ENCODE results near the gene PGM2.
"Not testable (repeated sequence)": the region's sequence is repeated elsewhere in the genome, so short reads cannot be mapped to it uniquely, and the experiment has no call there.

Gene PGM2

GRCh38 chr4:37820458-37820857 is 6.0 kb upstream of the PGM2 start:
- H3K9me3 ChIP-seq (ENCODE audit: insufficient read depth, low read depth, low read length); H3K27me3 ChIP-seq (ENCODE audit: insufficient read depth, low read length); H3K4me1 ChIP-seq (ENCODE audit: insufficient read depth, low read length); H3K9ac ChIP-seq (ENCODE audit: low read depth, low read length); H3K36me3 ChIP-seq (ENCODE audit: insufficient read depth, low read depth, low read length); H3K4me3 ChIP-seq (ENCODE audit: low read length); H3K27ac ChIP-seq (ENCODE audit: low read length): not testable (repeated sequence)

DNA sequence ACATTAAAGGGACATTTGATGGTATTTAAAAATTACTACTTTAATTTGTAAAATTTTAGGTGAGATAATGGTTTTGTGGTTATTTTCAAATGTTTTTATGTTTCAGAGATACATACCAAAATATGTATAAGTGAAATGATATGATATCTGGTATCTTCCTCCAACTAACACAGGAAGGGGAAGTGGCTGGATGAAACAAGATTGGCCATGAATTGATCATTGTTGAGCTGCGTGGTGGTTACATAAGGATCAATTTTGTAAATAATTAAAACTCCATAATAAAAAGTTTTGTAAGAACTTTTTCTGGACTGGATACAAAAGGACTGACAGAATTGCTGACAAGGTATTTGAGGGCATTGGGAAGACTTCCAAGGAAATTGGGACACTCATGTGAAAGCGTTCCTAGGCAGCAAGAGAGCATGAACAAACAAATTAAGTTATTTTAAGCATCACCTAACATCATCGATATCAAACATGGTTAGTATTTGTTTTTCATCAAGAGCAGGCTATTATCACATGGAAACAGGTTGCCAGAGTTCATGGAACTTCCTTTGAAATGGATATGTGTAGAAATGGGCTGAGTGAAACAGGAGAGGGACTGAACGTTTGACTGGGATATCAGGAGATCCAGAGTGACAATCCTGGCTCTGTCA is 4.4 kb upstream of the PGM2 start:
- H3K36me3 ChIP-seq (ENCODE audit: insufficient read depth, low read depth, low read length): no peaks in the 10 kb centered on the region
- peaks cover 3% of the 10 kb centered on the region; the same call in 1 of the 2 replicates for H3K4me1 ChIP-seq (ENCODE audit: insufficient read depth, low read length)
- no peak overlapping the region for H3K9ac ChIP-seq (ENCODE audit: low read depth, low read length)
- no peaks in the 10 kb centered on the region; the same call in 1 of the 2 replicates for H3K9me3 ChIP-seq (ENCODE audit: insufficient read depth, low read depth, low read length)
- no peak overlapping the region for H3K27ac ChIP-seq (ENCODE audit: low read length)
- no peak overlapping the region for H3K4me3 ChIP-seq (ENCODE audit: low read length)
- peaks cover 10% of the 10 kb centered on the region for H3K27me3 ChIP-seq (ENCODE audit: insufficient read depth, low read length)

DNA sequence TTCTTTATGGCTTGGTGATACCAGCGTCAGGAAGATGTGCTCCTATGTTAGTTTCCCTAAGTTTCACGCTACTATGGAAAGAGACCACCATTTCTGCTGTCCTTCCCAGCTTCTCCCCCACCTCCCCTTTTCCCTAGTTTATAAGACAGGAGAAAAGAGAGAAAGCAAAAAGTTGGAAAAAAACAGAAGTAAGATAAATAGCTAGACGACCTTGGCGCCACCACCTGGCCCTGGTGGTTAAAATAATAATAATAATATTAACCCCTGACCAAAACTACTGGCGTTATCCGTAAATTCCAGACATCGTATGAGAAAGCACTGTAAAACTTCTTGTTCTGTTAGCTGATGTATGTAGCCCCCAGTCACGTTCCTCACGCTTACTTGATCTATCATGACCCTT is 985 bp upstream of the PGM2 start:
- H3K4me1 ChIP-seq (ENCODE audit: insufficient read depth, low read length): peaks cover 12% of the 10 kb centered on the region
- not testable (repeated sequence) for H3K9me3 ChIP-seq (ENCODE audit: insufficient read depth, low read depth, low read length); H3K27ac ChIP-seq (ENCODE audit: low read length); H3K36me3 ChIP-seq (ENCODE audit: insufficient read depth, low read depth, low read length)
- H3K27me3 ChIP-seq (ENCODE audit: insufficient read depth, low read length): peaks cover 27% of the 10 kb centered on the region
- peak overlapping the region; percentile 80; the same call in 1 of the 2 replicates for H3K9ac ChIP-seq (ENCODE audit: low read depth, low read length)
- peak overlapping the region; percentile 79 for H3K4me3 ChIP-seq (ENCODE audit: low read length)

DNA sequence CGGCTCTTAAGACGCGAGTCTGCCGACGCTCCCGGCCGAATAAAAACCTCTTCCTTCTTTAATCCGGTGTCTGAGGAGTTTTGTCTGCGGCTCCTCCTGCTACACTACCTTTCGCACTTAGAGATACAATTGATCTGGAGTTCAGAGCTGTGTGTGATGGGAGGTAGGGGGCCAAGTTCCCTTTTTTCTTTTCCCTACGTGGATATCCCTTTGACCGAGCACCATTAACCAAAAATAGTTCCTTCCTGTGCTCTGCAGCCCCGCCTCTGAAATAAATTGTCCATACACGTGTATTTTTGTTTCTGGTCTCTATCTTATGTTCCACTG is 555 bp upstream of the PGM2 start:
- Histone ChIP-seq H3K4me3 (ENCODE audit: low read length) (peak overlapping the region; percentile 79), H3K36me3 (ENCODE audit: insufficient read depth, low read depth, low read length) (peaks cover 14% of the 10 kb centered on the region), H3K9ac (ENCODE audit: low read depth, low read length) (peak overlapping the region; percentile 80; the same call in 1 of the 2 replicates), H3K27me3 (ENCODE audit: insufficient read depth, low read length) (peaks cover 27% of the 10 kb centered on the region), H3K9me3 (ENCODE audit: insufficient read depth, low read depth, low read length) (no peaks in the 10 kb centered on the region), H3K4me1 (ENCODE audit: insufficient read depth, low read length) (peaks cover 12% of the 10 kb centered on the region), H3K27ac (ENCODE audit: low read length) (no peak overlapping the region)

DNA sequence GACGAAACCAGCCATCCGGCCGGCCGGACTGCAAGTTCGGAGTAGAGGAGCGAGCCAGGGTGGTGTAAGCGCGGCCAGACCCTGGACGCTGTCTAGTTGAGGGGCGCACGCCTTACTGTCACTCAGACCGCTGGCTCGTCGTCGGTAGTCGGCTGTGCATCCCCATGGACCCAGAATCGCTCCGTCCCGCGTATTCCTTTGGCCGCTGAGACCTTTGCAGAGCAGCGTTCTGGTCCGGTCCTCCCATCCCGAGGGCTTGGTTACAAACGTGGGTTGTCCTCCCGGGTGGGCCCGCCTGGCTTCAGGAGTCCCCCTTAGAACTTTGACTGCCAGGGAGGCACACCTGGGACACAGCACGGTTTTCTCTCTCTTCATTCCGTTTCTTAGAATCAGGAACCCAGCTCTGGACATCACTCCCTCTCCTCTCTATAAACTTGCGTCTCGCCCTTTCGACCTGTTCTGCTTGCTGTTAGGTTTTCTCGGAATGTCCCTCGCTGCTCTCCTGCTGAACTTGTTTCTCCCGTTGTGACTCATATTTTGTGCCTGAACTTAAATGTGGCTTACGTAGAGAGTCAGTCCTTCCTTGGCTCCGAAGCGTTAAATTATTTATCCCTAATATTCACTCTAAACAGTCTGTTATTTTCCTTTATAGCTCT is 672 bp downstream of the PGM2 start:
- Histone ChIP-seq H3K27ac (ENCODE audit: low read length) (no peak overlapping the region), H3K9ac (ENCODE audit: low read depth, low read length) (peak overlapping the region; percentile 80; the same call in 1 of the 2 replicates), H3K9me3 (ENCODE audit: insufficient read depth, low read depth, low read length) (no peaks in the 10 kb centered on the region), H3K27me3 (ENCODE audit: insufficient read depth, low read length) (peaks cover 27% of the 10 kb centered on the region), H3K4me1 (ENCODE audit: insufficient read depth, low read length) (peaks cover 12% of the 10 kb centered on the region), H3K4me3 (ENCODE audit: low read length) (peak overlapping the region; percentile 79), H3K36me3 (ENCODE audit: insufficient read depth, low read depth, low read length) (peaks cover 26% of the 10 kb centered on the region)

DNA sequence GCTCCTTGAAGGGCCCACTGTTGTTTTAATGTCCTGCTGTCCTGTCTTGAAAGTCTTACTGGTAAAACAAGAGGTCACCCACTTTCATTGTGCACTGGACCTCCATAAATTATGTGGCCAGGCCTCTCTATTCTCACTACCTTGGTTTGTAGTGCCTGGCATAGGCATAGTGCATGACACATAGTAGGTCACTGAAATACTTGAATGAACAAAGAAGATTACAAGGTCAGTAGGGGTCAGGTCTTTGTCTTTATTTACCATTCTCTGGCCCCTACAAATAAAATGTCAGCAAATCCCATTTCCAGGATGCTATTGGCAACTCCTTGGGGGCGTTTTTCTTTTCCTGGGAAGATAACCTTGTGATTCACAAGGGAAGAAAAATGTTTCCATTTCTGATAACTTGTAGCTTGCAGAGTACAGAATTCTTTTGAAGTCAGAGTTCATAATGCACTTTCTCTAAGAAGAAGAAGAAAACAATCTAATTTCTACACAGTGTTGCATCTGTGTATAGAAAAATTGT is 1.4 kb downstream of the PGM2 start:
- H3K27ac ChIP-seq (ENCODE audit: low read length): no peak overlapping the region
- no peaks in the 10 kb centered on the region for H3K9me3 ChIP-seq (ENCODE audit: insufficient read depth, low read depth, low read length)
- H3K4me1 ChIP-seq (ENCODE audit: insufficient read depth, low read length): peaks cover 12% of the 10 kb centered on the region
- 0 out of 2 replicates have a peak overlapping the region, but pooled peaks have one; percentile 80 for H3K9ac ChIP-seq (ENCODE audit: low read depth, low read length)
- peaks cover 26% of the 10 kb centered on the region for H3K36me3 ChIP-seq (ENCODE audit: insufficient read depth, low read depth, low read length)
- H3K27me3 ChIP-seq (ENCODE audit: insufficient read depth, low read length): peaks cover 27% of the 10 kb centered on the region
- peak overlapping the region; percentile 79 for H3K4me3 ChIP-seq (ENCODE audit: low read length)

DNA sequence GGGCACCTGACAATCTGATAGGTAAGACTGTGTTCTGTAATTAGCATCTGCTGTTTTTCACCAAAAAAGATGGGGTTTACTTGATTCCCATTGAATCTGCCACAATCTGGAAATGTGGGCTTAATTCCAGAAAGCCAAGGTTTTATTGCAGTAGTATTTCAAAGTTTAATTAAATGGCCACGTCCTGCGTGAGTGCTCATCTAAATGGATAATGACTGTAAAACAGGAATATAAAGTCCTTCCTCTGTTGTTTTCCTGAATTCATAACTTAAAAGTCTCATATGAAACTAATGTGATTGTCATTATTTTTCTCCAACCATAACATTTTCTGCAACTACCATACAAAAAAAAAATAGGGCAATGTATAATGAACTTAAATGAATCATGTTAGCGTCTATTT is 2.4 kb downstream of the PGM2 start:
- Histone ChIP-seq H3K27ac (ENCODE audit: low read length) (no peak overlapping the region), H3K36me3 (ENCODE audit: insufficient read depth, low read depth, low read length) (peaks cover 30% of the 10 kb centered on the region), H3K4me1 (ENCODE audit: insufficient read depth, low read length) (peaks cover 12% of the 10 kb centered on the region), H3K4me3 (ENCODE audit: low read length) (no peak overlapping the region), H3K9ac (ENCODE audit: low read depth, low read length) (no peak overlapping the region), H3K9me3 (ENCODE audit: insufficient read depth, low read depth, low read length) (no peaks in the 10 kb centered on the region), H3K27me3 (ENCODE audit: insufficient read depth, low read length) (peaks cover 27% of the 10 kb centered on the region)

DNA sequence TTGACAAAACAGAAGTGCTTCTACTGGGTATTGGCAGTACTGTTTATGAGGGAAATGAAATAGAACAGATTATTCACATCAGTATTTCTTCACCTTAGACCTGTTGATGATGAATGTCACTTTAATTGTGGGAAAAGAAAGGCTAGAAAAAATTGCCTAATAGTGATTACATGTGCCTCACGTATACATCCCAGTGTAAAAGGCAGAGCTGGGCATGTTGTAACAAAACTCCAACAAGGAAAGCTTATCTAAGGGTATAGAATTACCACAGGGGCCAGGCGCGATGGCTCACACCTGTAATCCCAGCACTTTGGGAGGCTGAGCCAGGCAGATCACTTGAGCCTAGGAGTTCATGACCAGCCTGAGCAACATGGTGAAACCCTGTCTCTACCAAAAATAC is 4.2 kb downstream of the PGM2 start:
- Histone ChIP-seq H3K9ac (ENCODE audit: low read depth, low read length) (no peak overlapping the region), H3K9me3 (ENCODE audit: insufficient read depth, low read depth, low read length) (no peaks in the 10 kb centered on the region), H3K27me3 (ENCODE audit: insufficient read depth, low read length) (peaks cover 21% of the 10 kb centered on the region), H3K36me3 (ENCODE audit: insufficient read depth, low read depth, low read length) (peaks cover 47% of the 10 kb centered on the region), H3K27ac (ENCODE audit: low read length) (no peak overlapping the region), H3K4me3 (ENCODE audit: low read length) (no peak overlapping the region), H3K4me1 (ENCODE audit: insufficient read depth, low read length) (peaks cover 9% of the 10 kb centered on the region)

DNA sequence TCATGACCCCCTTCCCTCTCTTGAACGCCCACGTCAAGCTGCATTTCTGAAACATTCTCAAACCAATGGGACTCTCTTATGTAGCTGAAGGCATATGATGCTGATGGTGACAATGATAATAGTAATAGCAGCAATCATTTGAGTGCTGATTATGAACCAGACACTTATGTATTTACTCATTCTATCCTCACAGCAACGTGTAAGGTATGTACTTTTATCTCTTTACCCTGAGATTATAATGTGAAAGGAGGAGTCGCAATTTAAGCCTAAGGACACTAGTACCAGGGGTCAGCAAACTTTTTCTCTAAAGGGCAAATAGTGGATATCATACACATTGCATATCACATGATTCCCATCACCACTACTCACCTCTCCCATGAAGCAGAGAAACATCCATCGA is 8.5 kb downstream of the PGM2 start:
- Histone ChIP-seq H3K27ac (ENCODE audit: low read length) (no peak overlapping the region), H3K27me3 (ENCODE audit: insufficient read depth, low read length) (no peaks in the 10 kb centered on the region), H3K9me3 (ENCODE audit: insufficient read depth, low read depth, low read length) (no peaks in the 10 kb centered on the region), H3K36me3 (ENCODE audit: insufficient read depth, low read depth, low read length) (peaks cover 76% of the 10 kb centered on the region), H3K4me3 (ENCODE audit: low read length) (no peak overlapping the region), H3K9ac (ENCODE audit: low read depth, low read length) (no peak overlapping the region), H3K4me1 (ENCODE audit: insufficient read depth, low read length) (no peaks in the 10 kb centered on the region)

DNA sequence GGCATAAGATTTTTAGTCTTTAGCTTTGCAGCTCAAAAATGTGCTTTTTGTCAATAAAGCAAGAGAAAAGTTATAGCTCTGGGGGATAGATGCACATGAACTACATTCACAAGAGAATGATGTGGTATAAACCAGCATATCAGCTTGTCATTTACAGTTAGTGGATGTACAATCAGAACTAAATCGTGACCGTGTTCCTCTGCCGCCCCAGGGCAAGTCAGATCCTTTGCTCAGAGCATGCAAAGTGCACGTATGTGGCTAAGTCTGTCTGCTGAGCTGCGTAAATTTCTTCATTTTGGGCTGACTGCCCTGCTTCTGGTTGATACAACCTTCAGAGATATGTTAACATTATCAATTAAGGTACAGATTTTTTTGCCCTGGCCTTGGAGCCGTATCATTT is 9.3 kb downstream of the PGM2 start:
- no peaks in the 10 kb centered on the region for H3K27me3 ChIP-seq (ENCODE audit: insufficient read depth, low read length)
- H3K9me3 ChIP-seq (ENCODE audit: insufficient read depth, low read depth, low read length): no peaks in the 10 kb centered on the region
- H3K36me3 ChIP-seq (ENCODE audit: insufficient read depth, low read depth, low read length): peaks cover 74% of the 10 kb centered on the region
- H3K4me1 ChIP-seq (ENCODE audit: insufficient read depth, low read length): no peaks in the 10 kb centered on the region
- no peak overlapping the region for H3K27ac ChIP-seq (ENCODE audit: low read length)
- H3K9ac ChIP-seq (ENCODE audit: low read depth, low read length): no peak overlapping the region
- H3K4me3 ChIP-seq (ENCODE audit: low read length): no peak overlapping the region

GRCh38 chr4:37836274-37836673 is 9.8 kb downstream of the PGM2 start:
- Histone ChIP-seq H3K27ac (ENCODE audit: low read length) (no peak overlapping the region), H3K36me3 (ENCODE audit: insufficient read depth, low read depth, low read length) (peaks cover 72% of the 10 kb centered on the region), H3K27me3 (ENCODE audit: insufficient read depth, low read length) (no peaks in the 10 kb centered on the region), H3K4me3 (ENCODE audit: low read length) (no peak overlapping the region), H3K9ac (ENCODE audit: low read depth, low read length) (no peak overlapping the region), H3K4me1 (ENCODE audit: insufficient read depth, low read length) (no peaks in the 10 kb centered on the region), H3K9me3 (ENCODE audit: insufficient read depth, low read depth, low read length) (no peaks in the 10 kb centered on the region)

DNA sequence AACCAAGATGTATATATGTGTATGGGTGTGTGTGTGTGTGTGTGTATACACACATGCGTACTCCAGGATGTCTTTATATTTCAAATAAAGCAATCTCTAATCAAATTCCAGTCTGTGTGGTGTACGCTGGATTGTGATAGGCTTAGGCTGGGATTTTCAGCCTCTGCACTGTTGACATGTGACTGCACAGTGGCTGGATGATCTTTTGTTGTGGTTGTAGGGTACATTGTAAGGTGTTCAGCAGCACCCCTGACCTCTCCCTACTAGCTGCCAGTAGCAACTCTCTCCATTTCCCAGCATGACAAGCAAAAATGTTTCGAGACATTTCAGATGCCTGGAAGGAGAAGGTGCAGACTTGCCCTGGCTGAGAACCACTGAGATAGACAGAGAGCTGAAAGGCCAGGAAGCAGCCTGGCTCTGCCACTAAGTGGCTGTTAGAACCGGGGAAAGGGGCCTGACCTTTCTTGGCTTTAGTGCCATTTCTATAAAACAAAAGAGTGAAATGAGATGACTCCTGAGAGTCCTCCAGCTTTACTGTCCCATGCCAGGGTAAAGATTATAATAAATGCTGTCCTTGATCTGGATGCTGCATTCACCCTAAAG is 10.5 kb downstream of the PGM2 start:
- Histone ChIP-seq H3K9me3 (ENCODE audit: insufficient read depth, low read depth, low read length) (no peaks in the 10 kb centered on the region), H3K27ac (ENCODE audit: low read length) (no peak overlapping the region), H3K9ac (ENCODE audit: low read depth, low read length) (no peak overlapping the region), H3K27me3 (ENCODE audit: insufficient read depth, low read length) (no peaks in the 10 kb centered on the region), H3K36me3 (ENCODE audit: insufficient read depth, low read depth, low read length) (peaks cover 72% of the 10 kb centered on the region), H3K4me1 (ENCODE audit: insufficient read depth, low read length) (no peaks in the 10 kb centered on the region), H3K4me3 (ENCODE audit: low read length) (no peak overlapping the region)
